HG02973 (cell line): Measurements from ENCODE around the gene GCNT4.

Source experiments
- ATAC-seq: cut with Tn5 transposase; IDR thresholded peaks from one replicate; pipeline ENCODE4 v1.9.1; 2021; ENCODE audit warnings: moderate library complexity; ENCODE audit not compliant: unreplicated experiment

The GCNT4 gene

GRCh38 chr5:75051217-75051751 lies 1.1 kb downstream of the GCNT4 start:
- ATAC-seq = no peak

GRCh38 chr5:75050415-75050814 lies 1.9 kb downstream of the GCNT4 start:
- ATAC-seq = no peak

- no peak for ATAC-seq
Measured at GRCh38 chr5:75049456-75050351, 2.7 kb downstream of the GCNT4 start.

GRCh38 chr5:75048457-75048953 lies 3.9 kb downstream of the GCNT4 start:
- ATAC-seq = peak; percentile 53

- no peak for ATAC-seq
Measured at GRCh38 chr5:75047356-75047755, 5.0 kb downstream of the GCNT4 start.

GRCh38 chr5:75046366-75047142 lies 5.8 kb downstream of the GCNT4 start:
- ATAC-seq = no peak

- ATAC-seq = no peak
Measured at GRCh38 chr5:75045071-75045470, 7.3 kb downstream of the GCNT4 start.

- no peak for ATAC-seq
Measured at GRCh38 chr5:75044406-75044805, 8.0 kb downstream of the GCNT4 start.

GRCh38 chr5:75043633-75044264 lies 8.6 kb downstream of the GCNT4 start:
- no peak for ATAC-seq

GRCh38 chr5:75042522-75042921 lies 9.8 kb downstream of the GCNT4 start:
- no peak for ATAC-seq

- ATAC-seq = no peak
Measured at GRCh38 chr5:75040973-75041372, 11.4 kb downstream of the GCNT4 start.

GRCh38 chr5:75037106-75037505 lies 15.3 kb downstream of the GCNT4 start:
- ATAC-seq = no peak

- ATAC-seq = no peak
Measured at GRCh38 chr5:75034137-75034739, 18.1 kb downstream of the GCNT4 start.

- ATAC-seq = no peak
Measured at GRCh38 chr5:75031366-75031765, 21.0 kb downstream of the GCNT4 start.

- ATAC-seq = no peak
Measured at GRCh38 chr5:75028090-75028489, 24.3 kb downstream of the GCNT4 start.

- no peak for ATAC-seq
Measured at GRCh38 chr5:75023368-75024159, 28.8 kb downstream of the GCNT4 start.

- ATAC-seq = no peak
Measured at GRCh38 chr5:75021800-75022199, 30.6 kb downstream of the GCNT4 start.

GRCh38 chr5:75021219-75021618 lies 31.1 kb downstream of the GCNT4 start:
- ATAC-seq = no peak

GRCh38 chr5:75020016-75020656 lies 32.2 kb downstream of the GCNT4 start:
- ATAC-seq = no peak
